ENCODE data around the gene ZFP90. TPM values are rescaled to one million over a fixed set of nuclear protein-coding genes. Genes with fewer than 3 reads are reported as not detected.

ZFP90 gene
- total RNA-seq, 3 donors from 2014 or later = 35.7 to 40.6 (median 40.3) TPM

DNA sequence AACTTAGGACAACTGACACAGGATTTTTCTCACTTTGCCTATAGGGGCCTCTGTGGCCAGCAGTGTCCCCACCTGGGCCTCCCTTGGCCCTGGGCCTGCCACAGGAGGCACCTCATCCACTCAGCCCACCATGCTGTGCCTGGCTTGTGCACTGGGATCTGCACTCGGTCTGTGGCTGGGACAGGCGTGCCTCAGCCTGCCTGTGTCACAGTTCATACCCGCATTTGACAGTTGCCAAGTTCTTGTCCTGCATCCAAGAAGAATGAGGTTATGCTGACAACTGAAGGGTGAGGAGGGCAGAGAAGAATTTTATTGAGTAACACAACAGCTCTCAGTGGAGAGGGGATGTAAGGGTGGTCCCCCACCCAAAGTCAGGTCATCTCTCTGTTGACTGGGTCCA lies 36.0 kb downstream of the ZFP90 start:
- Histone ChIP-seq H3K27me3 (no peaks in the 10 kb centered on the region), H3K36me3 (no peaks in the 10 kb centered on the region), H3K27ac (no peak overlapping the region), H3K4me3 (no peak overlapping the region), H3K9me3 (peaks cover 82 to 93% of the 10 kb centered on the region in 2 donors), H3K4me1 (no peaks in the 10 kb centered on the region)
- DNase-seq (ENCODE audit: low spot score in 2 of 2) = no peak
- TF ChIP-seq, protein P1, sequence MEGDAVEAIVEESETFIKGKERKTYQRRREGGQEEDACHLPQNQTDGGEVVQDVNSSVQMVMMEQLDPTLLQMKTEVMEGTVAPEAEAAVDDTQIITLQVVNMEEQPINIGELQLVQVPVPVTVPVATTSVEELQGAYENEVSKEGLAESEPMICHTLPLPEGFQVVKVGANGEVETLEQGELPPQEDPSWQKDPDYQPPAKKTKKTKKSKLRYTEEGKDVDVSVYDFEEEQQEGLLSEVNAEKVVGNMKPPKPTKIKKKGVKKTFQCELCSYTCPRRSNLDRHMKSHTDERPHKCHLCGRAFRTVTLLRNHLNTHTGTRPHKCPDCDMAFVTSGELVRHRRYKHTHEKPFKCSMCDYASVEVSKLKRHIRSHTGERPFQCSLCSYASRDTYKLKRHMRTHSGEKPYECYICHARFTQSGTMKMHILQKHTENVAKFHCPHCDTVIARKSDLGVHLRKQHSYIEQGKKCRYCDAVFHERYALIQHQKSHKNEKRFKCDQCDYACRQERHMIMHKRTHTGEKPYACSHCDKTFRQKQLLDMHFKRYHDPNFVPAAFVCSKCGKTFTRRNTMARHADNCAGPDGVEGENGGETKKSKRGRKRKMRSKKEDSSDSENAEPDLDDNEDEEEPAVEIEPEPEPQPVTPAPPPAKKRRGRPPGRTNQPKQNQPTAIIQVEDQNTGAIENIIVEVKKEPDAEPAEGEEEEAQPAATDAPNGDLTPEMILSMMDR (IDR thresholded peaks at IDR 0.05) = no peak
- TF ChIP-seq POLR2A (IDR thresholded peaks at IDR 0.05) (no peak), POLR2AphosphoS5 (IDR thresholded peaks at IDR 0.05) (no peak)
- intact Hi-C loops (cut with DNase I; ENCODE audit: low total_unique reads) = no loop called here

- Histone ChIP-seq H3K36me3 (no peaks in the 10 kb centered on the region), H3K9me3 (peaks cover 69 to 79% of the 10 kb centered on the region in 2 donors), H3K27me3 (no peaks in the 10 kb centered on the region), H3K4me3 (no peak overlapping the region), H3K27ac (no peak overlapping the region), H3K4me1 (no peaks in the 10 kb centered on the region)
- intact Hi-C loops (cut with DNase I; ENCODE audit: low total_unique reads) = no loop called here
- TF ChIP-seq POLR2A (IDR thresholded peaks at IDR 0.05) (no peak), POLR2AphosphoS5 (IDR thresholded peaks at IDR 0.05) (no peak)
- TF ChIP-seq, protein P1 (IDR thresholded peaks at IDR 0.05) = no peak
- no peak for DNase-seq (ENCODE audit: low spot score in 2 of 2)
Observed at GRCh38 chr16:68577352-68577853, 38.3 kb downstream of the ZFP90 start.

GRCh38 chr16:68590201-68590994 lies 51.3 kb downstream of the ZFP90 start:
- intact Hi-C loops (cut with DNase I; ENCODE audit: low total_unique reads) = no loop called here
- no peak overlapping the region for H3K27ac ChIP-seq
- H3K9me3 ChIP-seq = peaks cover 0 to 4% of the 10 kb centered on the region in 2 donors
- peak; percentile 44 to 73 for DNase-seq (ENCODE audit: low spot score in 2 of 2)
- no peaks in the 10 kb centered on the region for H3K36me3 ChIP-seq
- H3K27me3 ChIP-seq = no peaks in the 10 kb centered on the region
- no peak for TF ChIP-seq POLR2AphosphoS5 (IDR thresholded peaks at IDR 0.05)
- TF ChIP-seq, protein P1 (IDR thresholded peaks at IDR 0.05) = peak; percentile 33 to 76 (median 60)
- no peaks in the 10 kb centered on the region for H3K4me1 ChIP-seq
- peak overlapping the region in 2 of 3 donors; percentile 11 to 34 for H3K4me3 ChIP-seq

DNA sequence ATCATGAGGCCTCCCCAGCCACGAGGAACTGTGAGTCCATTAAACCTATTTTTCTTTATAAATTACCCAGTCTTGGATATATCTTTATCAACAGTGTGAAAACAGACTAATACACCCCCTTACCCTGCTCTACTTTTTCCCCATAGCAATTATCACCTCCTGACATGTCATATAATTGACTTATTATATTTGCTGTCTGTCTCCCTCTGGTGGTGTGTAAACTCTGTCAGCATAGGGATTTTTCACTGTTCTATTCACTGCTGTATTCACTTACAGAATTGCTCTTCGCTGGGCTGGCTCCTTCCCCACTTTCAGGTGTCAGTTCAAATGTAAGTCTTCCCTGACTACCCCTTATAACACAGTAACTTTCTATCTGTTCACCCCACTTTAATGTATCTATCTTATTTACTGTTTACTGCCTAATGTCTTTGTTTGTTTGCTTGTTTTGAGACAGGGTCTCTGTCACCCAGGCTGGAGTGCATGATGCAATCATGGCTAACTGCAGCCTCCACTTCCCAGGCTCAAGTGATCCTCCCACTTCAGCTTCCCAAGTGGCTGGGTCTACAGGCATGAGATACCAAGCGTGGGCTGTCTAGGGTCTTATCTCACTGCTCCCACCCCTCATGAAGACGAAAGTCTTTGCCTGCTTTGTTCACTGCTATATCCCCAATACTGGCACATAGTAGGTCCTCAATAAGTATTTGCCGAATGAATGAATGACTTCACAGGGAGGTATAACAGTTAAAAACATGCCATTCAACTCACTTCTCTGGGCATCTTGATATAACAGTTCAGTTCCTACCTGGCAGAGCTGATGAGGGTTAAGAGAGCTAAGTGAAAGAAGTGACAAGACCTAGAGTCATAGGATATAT lies 53.6 kb downstream of the ZFP90 start:
- H3K36me3 ChIP-seq = no peaks in the 10 kb centered on the region
- H3K4me1 ChIP-seq = no peaks in the 10 kb centered on the region
- peaks cover 0 to 4% of the 10 kb centered on the region in 2 donors for H3K9me3 ChIP-seq
- intact Hi-C loops (cut with DNase I; ENCODE audit: low total_unique reads) = no loop called here
- no peak overlapping the region for H3K27ac ChIP-seq
- no peak for DNase-seq (ENCODE audit: low spot score in 2 of 2)
- no peak overlapping the region for H3K4me3 ChIP-seq
- H3K27me3 ChIP-seq = no peaks in the 10 kb centered on the region
- TF ChIP-seq POLR2AphosphoS5 (IDR thresholded peaks at IDR 0.05) (no peak), POLR2A (IDR thresholded peaks at IDR 0.05) (no peak)
- TF ChIP-seq, protein P1 (IDR thresholded peaks at IDR 0.05) = no peak
